HG03108 (cell line): ENCODE data around the gene GNG7.

Experiments
- ATAC-seq: cut with Tn5 transposase; IDR thresholded peaks from one replicate; pipeline ENCODE4 v1.9.1; 2021; ENCODE audit warnings: moderate library complexity; ENCODE audit not compliant: unreplicated experiment

The GNG7 gene

DNA sequence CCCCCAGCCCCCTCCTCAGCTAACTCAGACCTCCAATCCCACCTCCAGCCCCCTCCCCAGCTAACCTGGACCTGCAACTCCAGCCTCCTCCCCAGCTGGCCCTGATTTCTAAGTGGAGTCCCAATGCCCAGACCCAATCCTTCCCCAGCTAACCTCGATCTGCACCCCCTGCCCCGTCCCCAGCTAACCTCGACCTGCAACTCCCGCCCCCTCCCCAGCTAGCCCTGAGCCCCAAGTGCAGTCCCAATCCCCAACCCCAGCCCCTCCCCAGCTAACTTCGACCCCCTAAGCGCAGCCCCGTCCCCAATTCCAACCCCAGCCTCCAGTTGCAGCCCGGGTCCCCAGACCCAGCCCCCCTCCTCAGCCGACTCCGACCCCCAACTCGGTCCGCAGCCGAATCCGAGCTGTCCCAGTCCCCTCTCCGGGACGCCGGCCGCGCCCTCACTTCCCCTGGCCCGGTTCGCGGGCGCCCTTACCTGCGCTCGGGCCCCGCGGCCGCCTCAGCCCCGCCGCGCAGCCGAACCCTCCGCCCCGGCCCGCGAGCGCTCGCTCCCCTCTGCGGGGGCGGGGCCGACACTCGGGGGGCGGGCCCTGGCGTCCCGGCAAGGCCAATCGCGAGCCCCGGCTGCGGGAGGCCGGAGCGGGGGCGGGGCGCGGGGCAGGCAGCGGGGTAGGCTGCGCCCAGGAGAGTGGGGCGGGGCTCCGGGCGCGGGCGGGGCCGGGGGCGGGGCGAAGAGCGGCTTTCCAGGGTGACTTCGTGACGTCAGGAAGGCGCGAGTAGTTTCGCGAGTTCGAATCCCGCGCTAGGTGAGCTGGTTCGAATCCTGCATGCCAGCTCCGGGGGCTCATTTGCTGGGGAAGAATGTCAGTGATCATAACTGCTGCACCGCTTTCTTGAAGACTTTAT, at the start of gene GNG7:
GNG7 (minus strand) TSS at position 525 of the 907 bp plus-strand sequence. CDS start 182,006 bp downstream, outside the sequence.
- peak; percentile 64 for ATAC-seq

DNA sequence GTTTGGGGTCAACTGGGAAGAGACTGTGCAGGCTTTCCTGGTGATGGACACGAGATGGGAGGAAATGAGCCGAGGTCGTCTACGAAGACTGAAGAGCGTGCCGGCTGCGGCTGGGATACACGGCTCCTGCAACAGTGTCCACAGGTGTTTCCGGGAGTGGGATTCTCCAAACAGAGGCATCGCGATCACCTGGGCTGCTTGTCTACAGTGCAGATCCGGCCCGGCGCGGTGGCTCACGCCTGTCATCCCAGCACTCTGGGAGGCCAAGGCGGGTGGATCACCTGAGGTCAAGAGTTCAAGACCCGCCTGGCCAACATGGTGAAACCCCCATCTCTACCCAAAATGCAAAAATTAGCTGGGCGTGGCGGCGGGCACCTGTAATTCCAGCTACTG, 48.9 kb upstream of the GNG7 start:
- ATAC-seq, result no peak

DNA sequence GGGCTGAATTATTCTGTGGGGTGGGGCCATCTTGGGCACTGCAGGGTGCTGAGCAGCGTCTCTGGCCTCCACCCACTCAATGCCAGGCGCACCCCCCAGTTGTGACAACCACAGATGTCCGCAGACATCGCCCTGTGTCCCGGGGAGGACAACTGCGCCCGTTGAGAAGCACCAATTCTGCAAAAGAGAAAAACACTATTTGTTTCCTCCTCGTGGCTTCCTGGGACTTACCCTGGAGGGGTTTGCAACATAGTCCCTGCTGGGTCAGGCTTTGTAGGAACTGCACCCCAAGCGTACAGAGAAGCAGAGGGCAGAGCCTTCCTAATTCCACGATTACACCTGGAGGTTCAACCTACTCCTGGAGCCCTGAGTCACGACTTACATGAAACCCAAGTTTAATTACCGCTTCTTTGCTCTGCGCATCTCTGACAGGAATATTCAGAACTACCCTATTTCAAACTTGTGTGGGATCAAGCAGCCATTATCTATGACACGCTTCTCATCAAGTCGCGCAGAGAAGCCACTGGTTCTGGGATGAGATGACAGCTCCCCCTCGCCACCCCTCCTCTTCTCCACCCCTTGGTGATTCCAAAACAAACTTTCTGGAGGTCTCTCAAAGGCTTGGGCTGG, 48.4 kb upstream of the GNG7 start:
- no peak for ATAC-seq

DNA sequence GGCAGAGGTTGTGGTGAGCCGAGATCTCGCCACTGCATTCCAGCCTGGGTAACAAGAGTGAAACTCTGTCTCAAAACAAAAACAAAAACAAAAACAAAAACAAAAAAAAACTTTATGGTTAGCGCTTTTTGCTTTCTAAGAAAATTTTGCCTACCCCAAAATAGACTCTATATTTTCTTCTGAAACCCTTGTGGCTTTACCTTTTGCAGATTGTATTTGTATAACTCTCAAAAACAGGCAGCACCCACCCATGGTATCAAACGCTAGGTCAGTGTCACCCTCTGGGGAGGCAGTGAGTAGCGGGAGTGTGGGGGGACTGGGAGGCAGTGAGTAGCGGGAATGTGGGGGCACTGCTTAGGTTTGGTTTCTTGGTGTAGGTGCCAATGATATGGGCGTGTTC, 44.9 kb upstream of the GNG7 start:
- ATAC-seq, result no peak

DNA sequence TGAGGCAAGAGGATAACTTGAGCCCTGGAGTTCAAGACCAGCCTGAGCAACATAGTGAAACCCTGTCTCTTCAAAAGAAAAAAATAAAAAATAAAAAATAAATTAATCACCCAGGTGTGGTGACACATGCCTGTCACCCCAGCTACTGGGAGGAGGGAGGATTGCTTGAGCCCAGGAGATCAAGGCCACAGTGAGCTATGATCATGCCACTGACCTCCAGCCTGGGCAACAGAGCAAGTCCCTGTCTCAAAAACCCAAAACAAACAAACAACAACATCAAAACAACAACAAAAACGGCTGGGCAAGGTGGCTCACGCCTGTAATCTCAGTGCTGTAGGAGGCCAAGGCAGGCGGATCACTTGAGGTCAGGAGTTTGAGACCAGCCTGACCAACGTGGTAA, 41.6 kb upstream of the GNG7 start:
- no peak for ATAC-seq

DNA sequence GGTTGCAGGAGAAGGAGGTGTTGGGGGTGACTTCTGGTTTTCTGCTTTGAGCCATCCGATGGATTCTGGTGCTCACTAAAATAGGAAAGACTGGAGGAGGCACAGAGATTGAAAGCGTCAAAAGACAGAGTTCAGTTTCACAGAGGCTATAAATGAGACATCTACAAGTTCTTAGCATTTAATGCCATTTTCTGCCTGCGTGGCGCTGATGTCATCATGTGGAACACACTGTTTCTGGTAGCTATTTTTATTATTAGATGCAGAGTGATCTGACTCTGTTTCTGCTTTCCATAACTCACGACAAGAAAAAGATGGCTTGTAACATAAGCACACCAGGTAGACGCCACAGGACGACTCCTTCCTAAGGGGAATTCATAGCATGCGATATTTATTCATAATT, 40.6 kb upstream of the GNG7 start:
- no peak for ATAC-seq

DNA sequence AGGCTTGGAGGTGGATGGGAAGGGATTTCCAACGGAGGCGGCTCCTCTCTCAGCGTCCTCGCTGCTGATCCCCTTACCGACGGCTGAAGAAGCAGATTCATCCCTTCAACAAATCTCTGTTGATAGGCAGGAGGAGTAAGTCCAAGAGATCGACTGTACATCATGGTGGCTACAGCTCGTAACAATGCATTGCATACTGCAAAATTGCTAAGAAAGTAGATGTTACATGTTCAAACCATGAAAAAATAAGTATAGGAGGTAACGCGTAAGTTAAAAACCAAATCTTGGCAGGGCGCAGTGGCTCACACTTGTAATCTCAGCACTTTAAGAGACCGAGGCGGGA, 37.8 kb upstream of the GNG7 start:
- ATAC-seq, result no peak

DNA sequence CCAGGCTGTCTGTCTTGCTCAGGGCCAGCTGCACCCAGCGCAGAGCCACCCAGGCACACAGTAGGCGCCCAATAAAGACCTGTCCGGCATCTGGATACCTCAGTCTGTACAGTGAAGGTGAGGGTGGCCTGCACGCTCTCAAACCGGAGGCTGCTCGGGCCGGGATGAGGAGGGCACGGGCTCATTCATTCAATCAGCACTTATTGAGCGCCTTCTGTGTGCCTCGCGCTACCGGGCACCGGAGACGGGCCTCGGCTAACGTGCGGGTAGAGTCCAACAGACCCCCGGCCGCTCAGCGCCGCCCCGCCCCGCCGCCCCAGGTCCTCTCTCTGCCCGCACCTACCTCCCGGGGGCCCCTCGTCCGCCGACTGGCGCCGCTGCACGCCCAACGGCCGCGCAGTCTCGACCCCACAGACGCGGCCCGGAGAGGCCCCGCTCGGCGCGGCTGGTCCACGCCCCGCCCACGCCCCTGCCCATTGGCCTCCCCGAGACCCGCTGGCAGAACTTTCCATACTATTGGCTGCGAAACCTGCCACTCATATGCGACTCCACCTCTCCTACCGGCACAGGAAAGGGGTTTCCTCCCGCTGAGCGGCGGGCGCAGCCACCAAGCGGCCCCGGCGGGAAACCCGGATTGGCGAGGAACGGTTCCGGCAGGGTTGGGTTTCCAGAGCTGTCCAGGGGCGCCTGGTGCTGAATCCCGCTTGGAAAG, 37.3 kb upstream of the GNG7 start, which contains the start of gene SLC39A3:
SLC39A3 (minus strand) TSS at position 416 of the 712 bp plus-strand sequence. CDS start 2,760 bp downstream, outside the sequence.
- ATAC-seq, result peak; percentile 98

DNA sequence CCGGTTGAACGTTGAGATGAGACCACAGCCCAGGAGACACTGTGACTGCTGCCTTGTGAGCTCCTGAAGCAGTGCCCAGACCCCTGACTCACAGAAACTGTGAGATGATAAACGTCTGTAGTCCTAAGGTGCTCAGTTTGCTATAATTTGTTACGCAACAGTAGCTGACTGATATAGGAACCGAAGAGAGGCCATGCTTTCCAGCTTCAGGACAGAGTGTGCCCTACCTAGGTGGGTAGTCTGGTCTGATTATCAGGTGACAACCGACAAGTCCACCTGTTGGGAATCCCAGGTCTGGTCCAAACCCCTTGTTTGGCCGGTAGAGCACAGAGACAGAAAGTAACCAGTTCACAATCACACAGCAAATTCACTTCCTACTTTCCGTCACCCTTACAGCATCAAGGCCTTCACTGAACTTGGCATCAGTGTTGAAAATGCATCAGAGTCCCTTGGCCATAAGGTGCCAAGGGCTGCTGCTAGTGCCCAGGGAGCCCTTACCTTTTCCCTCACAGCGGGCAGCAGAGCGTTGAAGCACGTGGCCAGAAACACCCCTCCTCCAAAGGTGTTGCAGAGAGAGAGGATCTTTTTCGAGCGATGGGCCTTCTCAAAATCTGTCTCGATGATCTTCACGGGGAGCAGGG, 34.2 kb upstream of the GNG7 start:
- ATAC-seq, result no peak

DNA sequence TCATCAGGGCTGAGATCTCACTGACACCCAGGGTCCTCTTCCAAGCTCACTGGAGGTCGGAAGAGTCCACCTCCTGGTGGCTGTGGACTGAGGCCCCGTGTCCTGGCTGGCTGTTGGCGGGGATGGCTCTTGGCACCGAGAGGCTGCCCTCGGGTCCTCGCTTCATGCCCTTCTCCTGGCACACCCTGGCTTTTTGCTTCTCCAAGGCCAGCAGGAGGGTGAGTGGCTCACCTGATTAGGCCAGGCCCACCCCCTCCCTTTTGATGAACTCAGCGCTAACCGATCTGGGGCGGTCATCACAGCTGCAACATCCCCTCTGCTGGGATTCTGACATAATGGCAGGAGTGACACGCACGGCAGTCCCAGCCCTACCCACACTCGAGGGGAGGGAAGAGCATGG, 32.9 kb upstream of the GNG7 start:
- no peak for ATAC-seq

DNA sequence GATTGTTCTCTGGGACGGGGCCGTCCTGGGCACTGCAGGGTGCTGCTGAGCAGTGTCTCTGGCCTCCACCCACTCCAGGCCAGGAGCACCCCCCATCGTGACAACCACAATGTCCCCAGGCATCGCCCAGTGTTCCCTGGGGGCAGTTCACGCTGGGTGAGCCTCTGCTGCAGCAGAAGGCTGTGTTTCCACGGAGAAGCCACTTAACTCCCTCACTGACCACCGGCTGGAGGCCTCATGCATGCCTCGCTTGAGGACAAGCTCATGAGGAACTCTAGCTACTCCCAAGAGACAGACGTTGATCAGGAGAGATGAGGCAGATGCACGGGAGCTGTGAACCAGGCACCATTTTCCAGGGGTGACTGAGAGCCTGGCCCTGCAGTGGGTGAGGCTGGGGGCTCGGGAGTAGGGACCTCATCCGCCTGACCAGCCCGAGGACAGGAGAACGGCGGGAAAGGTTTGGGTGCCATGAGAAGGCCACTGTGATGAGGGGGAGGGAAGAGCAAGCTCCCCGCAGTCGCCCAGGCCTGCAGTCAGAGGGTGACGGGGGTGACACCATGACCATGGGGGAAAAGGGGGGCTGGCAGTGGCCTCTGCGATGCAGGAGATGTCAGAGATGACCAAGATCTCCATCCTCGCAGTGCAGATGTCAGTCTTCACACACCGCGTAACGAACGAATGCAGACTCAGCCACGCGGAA, 32.2 kb upstream of the GNG7 start:
- no peak for ATAC-seq

DNA sequence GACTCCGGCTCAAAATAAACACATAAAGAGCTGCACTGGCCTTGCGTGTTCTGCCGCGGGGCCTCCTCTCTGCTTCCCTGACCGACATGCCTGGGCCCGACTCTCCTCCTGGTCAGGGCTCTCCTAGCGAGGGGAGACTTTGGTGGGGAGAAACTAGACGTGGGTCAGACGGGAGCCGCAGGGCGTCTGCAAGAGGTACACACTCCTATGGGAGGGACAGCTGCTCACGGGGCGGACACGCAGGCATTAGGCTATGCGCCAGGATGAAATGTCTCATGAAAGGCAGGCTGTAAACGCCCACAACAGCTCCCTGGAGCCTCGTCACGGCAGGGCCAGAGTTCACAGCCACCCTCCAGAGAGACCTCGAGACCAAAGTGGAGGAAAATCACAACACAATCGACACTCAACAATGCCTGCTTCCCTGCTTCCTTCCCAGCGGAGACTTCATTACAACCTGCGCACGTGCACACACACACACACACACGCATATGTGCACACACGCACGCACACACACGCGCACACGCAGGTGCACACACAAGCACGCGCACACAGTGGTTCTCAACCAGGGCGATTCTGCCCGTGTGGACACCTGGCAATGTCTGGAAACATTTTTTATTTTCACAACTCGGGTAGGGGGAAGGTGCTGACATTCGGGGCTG, 31.6 kb upstream of the GNG7 start:
- no peak for ATAC-seq

DNA sequence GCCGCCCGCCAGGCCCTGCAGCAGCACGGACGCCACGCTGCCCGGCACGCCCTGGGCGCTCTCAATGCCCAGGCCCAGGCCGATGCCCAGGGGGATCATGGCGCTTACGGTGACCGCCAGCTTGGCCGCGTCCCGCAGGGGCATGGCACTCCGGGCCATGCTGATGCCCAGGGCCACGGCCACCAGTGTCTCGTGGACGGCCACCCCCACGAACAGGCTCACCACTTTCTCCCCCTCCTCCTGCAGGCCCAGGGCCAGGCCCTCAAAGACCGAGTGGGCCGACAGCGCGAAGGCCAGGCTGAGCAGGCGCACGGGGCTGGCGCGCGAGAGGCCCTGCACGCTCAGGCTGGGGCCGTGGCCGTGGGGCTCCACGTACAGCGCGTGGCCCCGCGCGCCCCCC, 30.4 kb upstream of the GNG7 start:
- ATAC-seq, result no peak

DNA sequence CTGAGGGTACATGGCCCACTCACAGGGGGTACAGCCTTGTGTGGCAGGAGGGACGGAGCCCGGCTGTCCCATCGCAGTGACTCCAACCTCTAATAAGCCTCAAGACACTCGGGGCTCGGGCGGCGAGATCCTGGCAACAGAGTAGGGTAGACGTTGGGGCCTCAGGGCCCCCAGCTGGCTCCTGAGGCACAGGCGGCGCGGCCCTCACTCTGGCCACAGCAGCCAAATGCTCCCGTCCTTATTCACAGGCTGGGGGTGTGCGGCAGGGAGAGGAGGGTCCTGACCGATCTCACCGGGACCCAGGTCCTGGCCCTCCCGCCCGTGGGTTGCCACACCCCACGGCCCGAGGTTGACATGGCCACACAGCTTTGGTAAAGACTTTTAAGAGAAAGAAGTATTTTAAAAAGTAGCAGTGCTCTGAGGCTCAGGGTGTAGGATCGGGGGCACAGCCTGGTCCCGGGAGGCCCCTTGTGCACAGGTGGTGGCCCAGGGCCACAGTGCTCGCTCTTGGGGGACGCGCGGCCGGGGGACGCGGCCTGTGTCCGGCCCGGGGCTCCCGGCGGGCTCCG, 29.7 kb upstream of the GNG7 start:
- no peak for ATAC-seq

DNA sequence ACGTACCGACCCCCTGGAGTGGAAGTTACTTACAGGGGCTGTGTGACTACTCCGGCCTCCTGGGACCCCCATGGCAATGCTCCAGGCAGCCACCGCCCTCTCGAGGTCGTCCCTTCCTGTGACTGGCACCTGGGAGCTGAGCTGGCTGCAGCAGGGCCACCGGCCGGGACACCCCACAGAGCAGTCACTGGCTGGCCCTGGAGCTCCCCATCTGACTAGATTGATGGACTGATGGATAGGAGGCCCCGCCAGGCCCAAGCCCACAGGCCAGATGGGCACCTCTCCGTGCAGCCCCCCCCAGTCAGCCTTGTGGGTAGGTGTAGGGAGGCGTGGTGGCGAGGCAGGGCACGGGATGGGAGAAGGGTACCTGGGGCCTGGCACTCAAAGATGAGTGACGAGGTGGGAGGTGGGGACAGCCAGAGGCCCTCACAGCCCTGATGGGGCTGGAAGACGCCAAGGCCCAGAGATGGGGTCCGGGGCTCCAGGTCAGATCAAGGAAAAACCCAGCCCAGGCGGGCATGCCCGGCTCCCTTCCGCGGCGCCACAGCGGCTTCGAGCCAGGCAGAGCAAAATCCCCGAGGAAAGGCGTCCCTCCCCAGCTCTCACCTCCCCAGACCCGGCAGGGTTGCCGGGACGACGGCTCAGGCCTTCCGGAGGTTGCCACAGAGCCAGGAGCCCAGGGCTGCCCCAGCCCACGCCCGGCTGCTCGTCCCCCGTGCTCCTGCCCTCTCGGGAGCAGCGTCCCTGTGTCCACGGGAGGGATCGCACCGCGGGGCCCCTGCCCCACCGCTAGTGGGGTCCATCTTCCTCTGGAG, 28.9 kb upstream of the GNG7 start:
- ATAC-seq, result no peak

DNA sequence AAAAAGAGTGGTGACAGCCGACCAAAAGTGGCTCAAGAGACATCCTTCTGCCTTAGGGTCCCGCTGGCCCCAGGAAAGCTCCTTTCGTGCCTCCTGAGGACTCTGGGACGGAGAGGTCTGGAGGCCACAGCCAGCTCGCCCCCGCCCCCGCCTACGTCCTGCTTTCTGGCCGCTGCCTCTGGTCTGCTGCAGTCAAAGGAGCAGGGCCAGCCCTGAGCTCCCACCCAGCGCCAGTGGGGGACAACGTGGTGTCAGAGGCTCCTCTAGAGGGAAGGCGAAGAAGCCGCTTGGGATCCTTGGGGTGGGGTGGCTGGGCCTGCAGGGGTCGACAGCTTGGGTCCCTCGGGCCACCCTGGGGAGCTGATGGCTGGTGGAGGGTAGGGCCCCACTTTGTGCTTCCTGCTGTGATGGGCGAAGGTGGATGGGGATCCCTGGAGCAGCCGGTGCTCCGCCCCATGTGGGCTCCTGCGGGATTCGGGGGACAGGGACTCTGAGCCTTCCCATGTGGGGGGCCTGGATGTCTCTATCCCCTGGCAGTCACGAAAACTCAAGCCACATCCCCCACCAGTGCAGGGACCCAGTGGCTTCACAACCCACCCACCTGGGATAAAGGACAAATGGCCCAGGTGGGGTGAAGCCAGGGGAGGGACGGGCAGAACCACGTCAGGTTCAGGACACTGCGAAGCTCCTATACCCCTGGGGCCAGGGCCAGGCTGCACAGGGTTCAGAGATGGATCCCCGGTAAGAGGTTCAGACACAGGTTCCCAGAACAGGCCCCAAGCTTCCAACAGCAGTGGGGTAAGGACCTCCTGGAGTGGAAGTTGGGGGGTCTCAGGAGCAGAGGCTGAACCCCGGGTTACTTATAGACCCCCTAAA, 27.7 kb upstream of the GNG7 start:
- no peak for ATAC-seq

DNA sequence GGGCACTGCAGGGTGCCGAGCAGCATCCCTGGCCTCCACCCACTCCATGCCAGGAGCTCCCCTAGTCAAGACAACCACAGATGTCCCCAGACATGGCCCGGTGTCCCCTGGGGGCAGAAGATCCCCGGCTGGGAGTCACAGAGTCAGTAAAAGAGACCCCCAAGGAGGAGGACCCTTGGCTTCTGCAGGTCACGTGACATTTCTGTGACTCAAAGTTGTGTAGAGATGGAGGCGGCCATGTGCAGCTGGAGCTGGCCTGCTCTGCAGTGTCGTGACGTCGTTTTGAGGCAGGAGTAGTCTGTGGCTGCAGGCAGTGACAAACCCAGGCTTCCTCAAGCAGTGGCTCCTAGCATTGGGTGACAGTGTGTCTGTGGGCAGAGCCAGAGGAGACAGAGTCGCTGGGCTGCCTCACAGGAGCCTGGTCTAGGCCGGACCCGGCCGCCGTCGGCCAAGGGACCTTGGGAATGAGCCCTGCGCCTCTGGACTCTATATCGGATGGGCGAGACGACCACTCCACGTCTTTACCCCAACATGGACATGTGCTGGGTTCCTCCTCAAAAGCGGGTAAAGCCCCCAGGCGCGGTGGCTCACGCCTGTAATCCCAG, 26.4 kb upstream of the GNG7 start:
- no peak for ATAC-seq

DNA sequence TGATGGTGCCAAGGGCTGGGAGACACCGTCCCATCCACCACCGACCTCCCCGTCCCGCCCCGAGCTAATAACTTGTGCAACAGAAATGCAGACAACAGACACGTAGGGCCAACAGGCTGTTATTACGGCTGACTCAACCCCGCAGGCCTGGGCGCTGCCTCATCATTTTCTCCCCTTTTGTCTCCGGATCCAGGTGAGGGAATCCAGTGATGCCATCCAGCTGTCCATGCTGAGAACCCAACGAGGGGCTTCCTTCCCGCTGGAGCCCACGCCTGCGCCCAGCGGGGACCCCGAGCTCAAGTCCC, 25.1 kb upstream of the GNG7 start:
- ATAC-seq, result no peak
